HG03025 (cell line): ENCODE results near the gene SPIN2A.
"Not testable (repeated sequence)": the region's sequence is repeated elsewhere in the genome, so short reads cannot be mapped to it uniquely, and the experiment has no call there.

Source experiments
- ATAC-seq: cut with Tn5 transposase; IDR thresholded peaks from one replicate; pipeline ENCODE4 v1.9.1; 2021; ENCODE audit warnings: mild to moderate bottlenecking, moderate library complexity; ENCODE audit not compliant: unreplicated experiment, low FRiP score

Gene SPIN2A

GRCh38 chrX:57103489-57103888 lies 33.7 kb downstream of the SPIN2A start:
- ATAC-seq: no peak

DNA sequence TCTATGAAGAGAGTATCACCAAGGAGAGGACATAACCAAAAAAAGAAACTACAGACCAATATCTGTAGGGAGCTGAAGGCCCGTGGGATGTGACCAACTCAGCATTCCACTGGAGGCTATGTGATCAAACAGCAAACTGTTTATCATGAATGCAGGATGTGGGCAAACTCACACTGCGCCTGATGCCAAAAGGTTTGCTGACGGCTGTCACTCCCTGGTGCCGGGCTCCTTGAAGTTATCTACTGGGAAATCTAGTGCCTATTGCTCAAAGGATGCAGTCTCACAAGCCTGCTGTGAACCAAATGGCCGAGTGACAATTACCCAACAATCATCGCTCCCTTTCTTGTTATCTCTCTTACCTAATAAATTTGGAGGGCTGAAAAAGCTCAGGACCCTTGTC lies 34.3 kb downstream of the SPIN2A start:
- ATAC-seq: not testable (repeated sequence)
